IPS-18a (cell line): Measurements from ENCODE around the gene CYYR1.

Experiments
- H3K27ac ChIP-seq: one replicate; pipeline ENCODE4 v1.5.1; 2013; ENCODE audit warnings: low read length
- H3K27me3 ChIP-seq: one replicate; pipeline ENCODE4 v1.6.1; 2013; ENCODE audit warnings: mild to moderate bottlenecking, low read length; ENCODE audit not compliant: control insufficient read depth, insufficient read depth
- H3K36me3 ChIP-seq: one replicate; pipeline ENCODE4 v1.6.1; 2013; ENCODE audit warnings: low read depth, low read length; ENCODE audit not compliant: control insufficient read depth
- H3K4me1 ChIP-seq: one replicate; pipeline ENCODE4 v1.6.1; 2013; ENCODE audit warnings: low read depth, low read length; ENCODE audit not compliant: control insufficient read depth
- H3K4me3 ChIP-seq: one replicate; pipeline ENCODE4 v1.5.1; 2013; ENCODE audit warnings: low read length
- H3K9ac ChIP-seq: one replicate; pipeline ENCODE4 v1.6.1; 2013; ENCODE audit warnings: mild to moderate bottlenecking, low read length, moderate library complexity
- H3K9me3 ChIP-seq: one replicate; pipeline ENCODE4 v1.6.1; 2013; ENCODE audit warnings: low read depth, low read length; ENCODE audit not compliant: control insufficient read depth

CYYR1 gene

GRCh38 chr21:26425576-26425975 lies 147.5 kb downstream of the CYYR1 start:
- H3K27ac ChIP-seq: no peak overlapping the region
- no peak overlapping the region for H3K4me3 ChIP-seq
- no peak overlapping the region for H3K9ac ChIP-seq
- H3K4me1 ChIP-seq: no peaks in the 10 kb centered on the region
- no peaks in the 10 kb centered on the region for H3K36me3 ChIP-seq
- no peaks in the 10 kb centered on the region for H3K9me3 ChIP-seq
- no peaks in the 10 kb centered on the region for H3K27me3 ChIP-seq

- Histone ChIP-seq H3K4me3 (no peak overlapping the region), H3K36me3 (no peaks in the 10 kb centered on the region), H3K9me3 (no peaks in the 10 kb centered on the region), H3K9ac (no peak overlapping the region), H3K27ac (no peak overlapping the region), H3K27me3 (no peaks in the 10 kb centered on the region), H3K4me1 (no peaks in the 10 kb centered on the region)
These were observed 149.6 kb downstream of the CYYR1 start for GRCh38 chr21:26423511-26423910.

- no peak overlapping the region for H3K4me3 ChIP-seq
- H3K36me3 ChIP-seq: no peaks in the 10 kb centered on the region
- H3K9me3 ChIP-seq: no peaks in the 10 kb centered on the region
- no peak overlapping the region for H3K9ac ChIP-seq
- no peak overlapping the region for H3K27ac ChIP-seq
- H3K27me3 ChIP-seq: no peaks in the 10 kb centered on the region
- no peaks in the 10 kb centered on the region for H3K4me1 ChIP-seq
These were observed 150.4 kb downstream of the CYYR1 start for GRCh38 chr21:26422706-26423105.

GRCh38 chr21:26422138-26422537 lies 150.9 kb downstream of the CYYR1 start:
- Histone ChIP-seq H3K27me3 (no peaks in the 10 kb centered on the region), H3K4me1 (no peaks in the 10 kb centered on the region), H3K9ac (no peak overlapping the region), H3K9me3 (no peaks in the 10 kb centered on the region), H3K4me3 (no peak overlapping the region), H3K36me3 (no peaks in the 10 kb centered on the region), H3K27ac (no peak overlapping the region)

- H3K27ac ChIP-seq: no peak overlapping the region
- no peak overlapping the region for H3K4me3 ChIP-seq
- H3K9ac ChIP-seq: no peak overlapping the region
- H3K27me3 ChIP-seq: no peaks in the 10 kb centered on the region
- no peaks in the 10 kb centered on the region for H3K9me3 ChIP-seq
- H3K36me3 ChIP-seq: no peaks in the 10 kb centered on the region
- no peaks in the 10 kb centered on the region for H3K4me1 ChIP-seq
These were observed 151.4 kb downstream of the CYYR1 start for GRCh38 chr21:26421724-26422123.
